Gastroesophageal sphincter (tissue), 3 donors: ENCODE results near the gene ACAT2.

Experiments used
- CTCF ChIP-seq, 4 experiments: fragments of 200-600 bp in 2 of 4; fragments of 450-650 bp in 2 of 4; sonication (generic) in 1 of 4; IDR thresholded peaks; one replicate each; pipeline ENCODE4 v1.5.1; 2017 to 2019; ENCODE audit warnings: antibody characterized with exemption in 4 of 4, mild to moderate bottlenecking in 2 of 4, moderate library complexity in 2 of 4
- POLR2AphosphoS5 ChIP-seq: sonication (generic); formaldehyde crosslinking; IDR thresholded peaks from one replicate; pipeline ENCODE4 v1.6.1; 2017; ENCODE audit warnings: antibody characterized with exemption

GRCh38 chr6:159788753-159789376 lies 27.0 kb downstream of the ACAT2 start:
- TF ChIP-seq CTCF (IDR thresholded peaks at IDR 0.05) (no peak), POLR2AphosphoS5 (no peak)
